ENCODE data around the gene PRKAG1.

PRKAG1 gene

DNA sequence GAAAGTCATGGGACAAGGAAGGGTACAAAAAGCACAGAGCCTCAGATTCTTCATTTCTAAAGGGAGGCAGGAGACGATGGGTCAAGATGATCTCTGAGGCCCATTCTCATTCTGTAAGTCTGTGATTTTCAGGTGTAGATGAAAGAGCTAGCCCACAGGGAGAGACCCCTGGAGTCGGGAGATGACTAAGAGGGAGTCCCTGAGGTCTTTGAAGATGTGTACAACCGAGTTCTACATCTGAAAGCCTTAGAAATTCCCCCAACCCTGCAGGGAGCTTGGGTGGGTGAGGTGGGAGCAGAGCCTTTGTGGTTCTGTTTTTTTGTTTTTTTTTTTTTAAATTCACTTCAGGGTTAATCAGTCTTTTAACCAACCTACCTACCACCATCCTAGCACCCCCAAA lies 50.1 kb downstream of the PRKAG1 start:
- Mint-ChIP-seq H3K9me3 (no peaks in the 10 kb centered on the region), H3K4me1 (peaks cover 24% of the 10 kb centered on the region), H3K27me3 (peaks cover 32% of the 10 kb centered on the region), H3K27ac (ENCODE audit: low read depth) (no peak overlapping the region), H3K36me3 (ENCODE audit: insufficient read depth) (no peaks in the 10 kb centered on the region), H3K4me3 (no peak overlapping the region)
- ATAC-seq (replicated peaks; ENCODE audit: extremely low read depth, poor library complexity, severe bottlenecking) (no peak), DNase-seq (ENCODE audit: low spot score in 2 of 2) (no peak)

DNA sequence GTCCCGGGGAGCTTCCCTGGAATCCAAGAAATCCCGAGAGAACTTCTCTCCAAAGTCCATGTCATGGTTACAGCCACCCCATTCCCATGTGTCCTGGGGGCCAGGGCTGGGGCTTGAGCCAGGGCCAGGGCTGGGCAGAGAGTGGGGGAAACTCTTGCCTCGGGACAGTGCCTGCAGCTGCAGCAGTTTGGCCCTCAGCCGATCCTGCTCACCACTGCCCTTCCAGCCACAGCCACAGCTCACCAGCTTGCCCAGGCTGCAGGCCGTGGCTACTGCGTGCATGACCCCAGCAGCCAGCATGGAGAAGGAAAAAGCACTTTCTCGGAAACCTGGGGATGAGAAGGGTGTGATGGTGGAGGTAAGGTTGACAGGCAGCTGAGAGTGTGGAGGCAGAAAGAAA lies 50.6 kb downstream of the PRKAG1 start:
- Mint-ChIP-seq H3K4me1 (peaks cover 24% of the 10 kb centered on the region), H3K27ac (ENCODE audit: low read depth) (no peak overlapping the region)
- no peak for ATAC-seq (replicated peaks; ENCODE audit: extremely low read depth, poor library complexity, severe bottlenecking)

DNA sequence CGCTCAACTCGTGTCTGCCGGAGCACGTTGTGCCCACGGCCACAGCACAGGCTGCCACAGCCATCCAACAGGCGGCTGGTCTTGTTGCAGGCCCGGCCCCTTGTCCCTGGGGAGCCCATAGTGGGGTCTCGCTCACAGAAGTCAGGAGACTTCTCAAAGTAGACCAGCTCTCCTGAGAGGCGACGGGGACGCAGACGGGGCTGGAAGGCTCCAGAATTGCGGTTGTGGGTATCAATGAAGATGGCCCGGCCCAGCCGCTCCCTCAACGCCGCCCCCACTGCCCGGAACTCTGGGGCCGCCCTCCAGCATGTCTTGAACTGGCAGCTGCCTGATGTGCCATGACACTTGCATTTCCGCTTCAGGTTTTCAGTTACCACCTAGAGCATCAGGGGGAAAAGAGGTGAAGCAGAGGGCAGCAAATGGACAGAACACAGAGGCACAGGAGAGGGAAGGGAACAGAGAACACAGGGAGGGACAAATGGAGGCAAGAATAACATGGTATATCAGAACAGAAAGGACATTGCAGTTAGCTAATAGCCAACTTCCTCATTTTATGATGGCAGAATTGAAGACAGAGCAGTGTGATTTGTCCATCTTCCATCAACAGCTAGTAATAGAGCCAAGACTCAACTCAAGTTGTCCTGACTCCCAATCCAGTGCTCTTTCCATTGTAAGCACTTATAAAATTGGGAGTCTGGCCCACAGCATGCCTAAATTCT lies 52.2 kb downstream of the PRKAG1 start:
- Mint-ChIP-seq H3K27me3 (peaks cover 11% of the 10 kb centered on the region), H3K4me1 (peaks cover 17% of the 10 kb centered on the region), H3K36me3 (ENCODE audit: insufficient read depth) (no peaks in the 10 kb centered on the region), H3K9me3 (no peaks in the 10 kb centered on the region), H3K27ac (ENCODE audit: low read depth) (no peak overlapping the region), H3K4me3 (no peak overlapping the region)
- ATAC-seq (replicated peaks; ENCODE audit: extremely low read depth, poor library complexity, severe bottlenecking) (no peak), DNase-seq (ENCODE audit: low spot score in 2 of 2) (no peak)

More for the DNA sequence above, 50.6 kb downstream of the PRKAG1 start:
- no peaks in the 10 kb centered on the region for H3K36me3 Mint-ChIP-seq (ENCODE audit: insufficient read depth)
- peaks cover 28% of the 10 kb centered on the region for H3K27me3 Mint-ChIP-seq
- H3K9me3 Mint-ChIP-seq = no peaks in the 10 kb centered on the region
- no peak for DNase-seq (ENCODE audit: low spot score in 2 of 2)
- H3K4me3 Mint-ChIP-seq = no peak overlapping the region

DNA sequence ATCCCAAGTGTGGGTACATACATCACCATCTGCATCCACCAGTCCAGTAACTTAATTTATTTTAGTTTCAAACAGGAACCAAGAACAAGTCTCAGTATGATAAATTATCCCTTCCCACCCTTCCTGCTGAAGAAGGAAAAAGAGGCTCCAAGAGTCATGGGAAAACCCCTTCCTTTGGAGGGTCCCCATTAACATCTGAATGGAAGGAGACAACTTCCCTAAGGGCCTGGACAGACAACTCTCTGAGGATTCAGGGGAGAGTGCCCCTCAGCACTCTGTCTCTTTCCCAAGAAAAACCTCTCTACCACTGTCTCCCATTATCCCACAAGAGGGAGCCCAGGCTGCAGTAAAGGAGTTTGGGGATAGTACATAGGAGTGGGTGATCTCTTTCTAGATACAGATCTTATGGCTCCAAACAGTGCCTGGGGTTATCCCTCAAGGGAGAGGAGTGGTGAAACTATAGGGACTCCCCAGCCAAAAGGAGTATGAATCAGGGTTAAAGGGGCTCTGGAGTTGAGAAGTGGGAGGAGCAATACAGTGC lies 53.2 kb downstream of the PRKAG1 start:
- peaks cover 7% of the 10 kb centered on the region for H3K4me1 Mint-ChIP-seq
- ATAC-seq (replicated peaks; ENCODE audit: extremely low read depth, poor library complexity, severe bottlenecking) (no peak), DNase-seq (ENCODE audit: low spot score in 2 of 2) (no peak)
- no peaks in the 10 kb centered on the region for H3K9me3 Mint-ChIP-seq
- no peak overlapping the region for H3K4me3 Mint-ChIP-seq
- H3K36me3 Mint-ChIP-seq (ENCODE audit: insufficient read depth) = no peaks in the 10 kb centered on the region
- H3K27me3 Mint-ChIP-seq = peaks cover 1% of the 10 kb centered on the region
- no peak overlapping the region for H3K27ac Mint-ChIP-seq (ENCODE audit: low read depth)

DNA sequence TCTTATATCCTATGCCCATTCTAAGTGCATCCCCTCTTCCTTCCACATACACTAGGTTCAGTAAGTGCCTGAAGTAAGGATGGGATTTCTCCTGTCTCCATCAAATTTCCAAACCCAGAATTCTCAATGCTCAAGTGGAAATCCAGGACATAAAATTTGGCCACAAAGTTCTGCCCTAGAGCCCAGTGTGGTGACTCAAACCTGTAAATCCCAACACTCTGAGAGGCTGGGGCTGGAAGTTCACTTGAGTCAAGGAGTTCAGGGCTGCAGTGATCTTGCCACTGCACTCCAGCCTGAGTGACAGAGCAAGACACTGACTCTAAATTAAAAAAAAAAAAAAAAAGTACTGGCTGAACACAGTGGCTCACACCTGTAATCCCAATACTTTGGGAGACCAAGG lies 56.8 kb downstream of the PRKAG1 start:
- peaks cover 13% of the 10 kb centered on the region for H3K27me3 Mint-ChIP-seq
- peaks cover 13% of the 10 kb centered on the region for H3K4me1 Mint-ChIP-seq
- peaks cover 11% of the 10 kb centered on the region for H3K36me3 Mint-ChIP-seq (ENCODE audit: insufficient read depth)
- no peaks in the 10 kb centered on the region for H3K9me3 Mint-ChIP-seq
- no peak overlapping the region for H3K4me3 Mint-ChIP-seq
- H3K27ac Mint-ChIP-seq (ENCODE audit: low read depth) = no peak overlapping the region
- DNase-seq (ENCODE audit: low spot score in 2 of 2) = no peak
- no peak for ATAC-seq (replicated peaks; ENCODE audit: extremely low read depth, poor library complexity, severe bottlenecking)

DNA sequence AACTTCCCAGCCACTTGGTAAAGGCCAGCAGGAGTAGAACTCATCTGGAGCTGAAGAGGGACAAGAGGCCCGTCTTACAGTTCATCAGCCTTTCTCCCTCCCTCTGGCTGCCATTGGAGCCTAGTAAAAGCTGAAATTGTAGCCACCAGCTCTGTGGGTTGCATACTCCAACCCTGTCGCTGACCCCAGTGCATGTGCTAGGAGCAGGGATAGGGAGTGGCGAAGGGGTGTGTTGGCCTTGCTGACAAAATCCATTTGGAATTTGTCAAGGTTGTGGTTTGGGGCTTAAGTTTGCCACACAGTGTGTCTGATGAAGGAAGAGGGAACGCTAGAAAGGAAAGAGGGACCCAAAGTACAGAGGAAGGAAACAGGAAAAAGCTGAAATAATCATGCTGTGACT lies 57.2 kb downstream of the PRKAG1 start:
- Mint-ChIP-seq H3K27ac (ENCODE audit: low read depth) (no peak overlapping the region), H3K27me3 (peaks cover 13% of the 10 kb centered on the region), H3K9me3 (no peaks in the 10 kb centered on the region), H3K36me3 (ENCODE audit: insufficient read depth) (peaks cover 14% of the 10 kb centered on the region), H3K4me3 (peak overlapping the region; percentile 25), H3K4me1 (peaks cover 18% of the 10 kb centered on the region)
- DNase-seq (ENCODE audit: low spot score in 2 of 2) (no peak), ATAC-seq (replicated peaks; ENCODE audit: extremely low read depth, poor library complexity, severe bottlenecking) (no peak)

DNA sequence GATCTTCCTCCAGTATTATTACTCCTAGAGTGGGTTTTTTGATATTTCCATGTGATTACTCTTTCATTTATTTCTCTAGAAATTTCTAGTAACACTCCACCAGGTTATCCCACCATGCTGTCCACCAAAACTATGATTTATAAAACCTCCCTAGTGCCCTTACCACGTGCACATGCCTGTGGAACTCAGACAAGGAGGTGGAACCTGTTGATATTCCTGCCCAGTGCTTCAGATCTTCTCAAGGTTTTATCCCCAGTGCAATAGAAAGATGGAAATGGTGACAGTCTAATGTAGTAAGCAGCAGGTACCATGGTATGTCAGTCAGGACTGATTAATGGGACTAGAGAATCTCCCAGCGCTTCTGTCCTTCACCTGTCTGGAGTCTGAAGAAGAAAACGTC lies 57.7 kb downstream of the PRKAG1 start:
- H3K9me3 Mint-ChIP-seq = no peaks in the 10 kb centered on the region
- DNase-seq (ENCODE audit: low spot score in 2 of 2) (no peak), ATAC-seq (replicated peaks; ENCODE audit: extremely low read depth, poor library complexity, severe bottlenecking) (no peak)
- H3K4me3 Mint-ChIP-seq = no peak overlapping the region
- H3K27ac Mint-ChIP-seq (ENCODE audit: low read depth) = no peak overlapping the region
- peaks cover 22% of the 10 kb centered on the region for H3K4me1 Mint-ChIP-seq
- peaks cover 13% of the 10 kb centered on the region for H3K27me3 Mint-ChIP-seq
- H3K36me3 Mint-ChIP-seq (ENCODE audit: insufficient read depth) = peaks cover 15% of the 10 kb centered on the region

DNA sequence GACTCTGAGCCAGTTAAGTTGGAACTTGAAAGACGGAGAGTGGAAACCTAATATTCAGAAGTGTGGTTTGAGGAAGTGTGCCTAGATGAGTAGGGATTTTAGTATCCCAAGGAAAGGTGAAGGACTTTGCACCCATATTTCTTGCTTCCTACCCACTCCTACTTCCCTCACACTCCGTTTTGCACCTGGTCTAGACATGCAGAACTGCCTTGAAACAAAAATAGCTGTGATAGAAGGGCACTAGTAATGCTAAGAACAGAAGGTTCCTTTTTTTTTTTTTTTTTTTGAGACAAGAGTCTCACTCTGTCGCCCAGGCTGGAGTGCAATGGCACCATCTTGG lies 60.6 kb downstream of the PRKAG1 start:
- Mint-ChIP-seq H3K27ac (ENCODE audit: low read depth) (no peak overlapping the region), H3K4me1 (peaks cover 47% of the 10 kb centered on the region), H3K27me3 (peaks cover 13% of the 10 kb centered on the region), H3K4me3 (peak overlapping the region; percentile 89), H3K36me3 (ENCODE audit: insufficient read depth) (peaks cover 16% of the 10 kb centered on the region), H3K9me3 (no peaks in the 10 kb centered on the region)
- no peak for DNase-seq (ENCODE audit: low spot score in 2 of 2)
- ATAC-seq (replicated peaks; ENCODE audit: extremely low read depth, poor library complexity, severe bottlenecking) = no peak

DNA sequence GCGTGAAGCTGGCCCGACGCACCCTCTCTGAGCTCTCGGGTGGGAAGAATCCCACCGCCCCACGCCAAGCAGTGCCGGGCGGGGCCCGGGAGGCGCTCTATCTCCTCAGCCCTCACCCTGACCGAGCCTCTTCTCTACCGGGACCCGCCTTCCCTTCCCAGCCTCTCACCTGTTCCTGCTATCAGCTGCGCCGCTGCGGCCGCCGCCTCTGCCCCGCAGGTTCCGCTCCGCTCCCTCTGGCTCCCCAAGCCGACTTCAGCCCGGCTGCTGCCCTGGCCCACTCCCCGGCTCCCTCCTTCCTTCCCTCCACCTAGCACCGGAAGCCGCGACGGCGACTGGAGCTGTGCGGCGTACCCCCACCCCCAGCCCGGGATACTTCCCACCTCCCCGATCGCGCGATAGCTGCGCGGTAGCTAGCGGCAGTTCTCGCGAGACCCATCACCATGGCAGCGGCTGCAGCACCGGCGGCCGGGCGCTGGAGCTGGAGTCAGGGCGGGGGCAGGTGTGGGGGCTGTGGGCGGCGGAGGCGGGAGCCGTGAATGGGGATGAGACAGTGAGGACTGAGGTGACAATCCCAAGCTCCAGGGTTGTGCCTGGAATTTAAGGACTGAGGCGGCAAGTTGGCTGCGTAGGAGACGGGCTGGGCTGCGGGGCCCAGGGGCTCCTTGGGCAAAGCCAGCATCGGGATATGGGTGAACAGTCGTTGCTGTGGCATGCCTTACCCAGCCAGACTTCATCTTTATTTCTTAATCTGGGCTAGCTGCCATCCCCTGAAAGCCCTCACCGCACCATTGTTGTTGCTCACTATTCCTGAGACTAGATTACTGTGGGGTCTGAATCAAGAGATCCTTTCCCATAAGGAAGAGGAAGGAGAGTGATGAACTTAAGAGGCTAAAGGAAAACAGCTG lies 61.2 kb downstream of the PRKAG1 start, which contains the start of gene ARF3:
TSS of gene ARF3 (minus strand) at position 347 of the 908 bp plus-strand sequence. CDS start 16,392 bp downstream, outside the sequence.
- Mint-ChIP-seq H3K4me1 (peaks cover 53% of the 10 kb centered on the region), H3K27ac (ENCODE audit: low read depth) (peak within 1 kb of the TSS; percentile 89), H3K27me3 (peaks cover 13% of the 10 kb centered on the region), H3K4me3 (peak within 1 kb of the TSS; percentile 89), H3K36me3 (ENCODE audit: insufficient read depth) (peaks cover 19% of the 10 kb centered on the region), H3K9me3 (no peaks in the 10 kb centered on the region)
- ATAC-seq (replicated peaks; ENCODE audit: extremely low read depth, poor library complexity, severe bottlenecking) (peak; percentile 95), DNase-seq (ENCODE audit: low spot score in 2 of 2) (peak; percentile 80 to 85)

DNA sequence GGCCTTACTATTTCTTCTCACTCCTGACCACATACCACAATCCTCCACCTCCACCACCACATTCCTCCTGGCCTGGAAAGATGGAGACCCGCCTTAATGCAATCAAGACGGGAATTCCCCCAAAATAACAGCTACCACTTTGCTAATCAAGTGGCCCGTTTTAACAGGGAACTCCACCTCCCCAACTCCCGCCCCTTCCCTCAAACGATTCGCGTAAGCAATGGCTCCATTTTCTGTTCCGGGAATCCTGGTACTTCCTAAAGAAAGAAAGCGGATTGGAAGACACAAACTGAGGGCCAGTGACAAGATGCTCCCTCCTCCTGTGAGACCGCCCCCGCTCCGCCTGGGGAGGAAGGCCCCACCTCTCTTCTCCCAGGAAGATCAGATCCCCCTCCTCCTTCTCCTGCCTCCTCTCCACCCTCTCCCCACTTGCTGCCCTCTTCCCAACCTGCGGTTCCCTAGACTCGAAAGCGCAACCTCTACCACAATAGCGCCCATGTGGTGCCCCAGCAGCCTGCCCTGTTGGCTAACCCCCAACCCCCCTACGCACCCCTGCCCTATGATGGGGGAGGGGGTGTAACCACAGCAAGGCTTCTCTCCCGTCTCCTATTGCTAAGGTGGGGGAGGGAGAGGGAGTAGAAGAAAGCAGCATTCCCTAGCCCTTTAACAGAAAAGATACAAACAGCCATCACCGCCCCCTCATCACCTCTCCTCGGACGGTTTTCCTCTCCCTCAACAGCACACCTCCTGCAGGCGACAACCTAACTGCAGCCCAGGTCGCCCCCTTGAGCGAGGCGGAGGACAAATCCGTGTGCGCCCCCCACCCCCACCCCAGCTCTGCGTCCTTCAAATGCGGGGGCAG lies 62.1 kb downstream of the PRKAG1 start:
- H3K36me3 Mint-ChIP-seq (ENCODE audit: insufficient read depth) = peaks cover 19% of the 10 kb centered on the region
- DNase-seq (ENCODE audit: low spot score in 2 of 2) = no peak
- peak overlapping the region; percentile 89 for H3K27ac Mint-ChIP-seq (ENCODE audit: low read depth)
- peaks cover 13% of the 10 kb centered on the region for H3K27me3 Mint-ChIP-seq
- no peaks in the 10 kb centered on the region for H3K9me3 Mint-ChIP-seq
- peak; percentile 41 for ATAC-seq (replicated peaks; ENCODE audit: extremely low read depth, poor library complexity, severe bottlenecking)
- peak overlapping the region; percentile 89 for H3K4me3 Mint-ChIP-seq
- H3K4me1 Mint-ChIP-seq = peaks cover 60% of the 10 kb centered on the region

DNA sequence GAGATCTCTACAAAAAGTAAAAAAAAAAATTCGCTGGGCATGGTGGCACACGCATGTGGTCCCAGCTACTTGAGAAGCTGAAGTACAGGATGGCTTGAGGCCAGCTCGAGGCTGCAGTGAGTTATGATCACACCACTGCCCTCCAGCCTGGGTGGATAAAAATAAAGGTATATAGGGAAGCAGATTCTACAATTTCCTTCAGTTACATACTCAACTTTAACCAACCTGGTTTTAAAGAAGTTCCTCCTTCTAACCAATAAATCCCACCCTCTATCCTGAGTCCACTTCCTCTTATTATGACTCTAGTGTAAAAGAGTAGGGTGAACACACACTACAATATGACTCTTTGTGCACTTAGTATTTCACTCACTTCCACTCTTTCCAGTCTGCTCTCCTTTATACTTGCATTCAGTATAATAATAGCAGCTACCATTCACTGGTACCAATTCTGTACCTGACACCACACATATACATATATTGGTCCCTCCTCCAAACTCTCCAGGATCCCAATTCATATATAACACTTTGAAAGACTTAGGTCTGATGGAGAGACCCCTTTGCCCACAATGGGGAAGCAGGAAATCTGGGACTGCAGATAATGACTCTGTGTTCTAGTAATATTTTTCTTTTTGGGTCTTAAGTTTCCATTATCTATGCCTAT lies 63.6 kb downstream of the PRKAG1 start:
- H3K4me3 Mint-ChIP-seq = peak overlapping the region; percentile 89
- peaks cover 65% of the 10 kb centered on the region for H3K4me1 Mint-ChIP-seq

DNA sequence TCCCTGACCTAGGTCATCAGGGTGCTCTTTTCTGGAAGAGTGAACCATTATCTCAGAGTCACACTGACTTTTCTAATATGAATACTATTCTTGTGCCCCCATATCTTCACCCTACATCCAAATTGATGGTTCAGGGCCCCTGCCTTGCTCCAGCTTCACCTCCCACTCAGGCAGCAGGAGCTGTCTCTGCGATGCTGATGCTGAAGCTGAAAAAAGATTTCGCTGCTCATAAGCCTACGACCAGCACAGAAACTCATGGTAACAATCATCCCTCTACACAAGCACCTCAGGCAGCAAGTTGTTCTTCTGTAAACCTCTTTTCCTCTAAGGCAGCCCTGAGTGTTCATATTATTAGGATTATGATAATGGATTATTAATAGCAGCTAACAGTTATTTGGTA lies 64.5 kb downstream of the PRKAG1 start:
- H3K4me3 Mint-ChIP-seq = no peak overlapping the region
- H3K9me3 Mint-ChIP-seq = no peaks in the 10 kb centered on the region
- H3K27me3 Mint-ChIP-seq = peaks cover 6% of the 10 kb centered on the region
- no peak for ATAC-seq (replicated peaks; ENCODE audit: extremely low read depth, poor library complexity, severe bottlenecking)
- no peak overlapping the region for H3K27ac Mint-ChIP-seq (ENCODE audit: low read depth)
- H3K36me3 Mint-ChIP-seq (ENCODE audit: insufficient read depth) = peaks cover 19% of the 10 kb centered on the region
- DNase-seq (ENCODE audit: low spot score in 2 of 2) = no peak
- H3K4me1 Mint-ChIP-seq = peaks cover 65% of the 10 kb centered on the region

More for the DNA sequence above, 63.6 kb downstream of the PRKAG1 start:
- peak overlapping the region; percentile 89 for H3K27ac Mint-ChIP-seq (ENCODE audit: low read depth)
- peaks cover 13% of the 10 kb centered on the region for H3K27me3 Mint-ChIP-seq
- DNase-seq (ENCODE audit: low spot score in 2 of 2) = no peak
- H3K36me3 Mint-ChIP-seq (ENCODE audit: insufficient read depth) = peaks cover 19% of the 10 kb centered on the region
- no peak for ATAC-seq (replicated peaks; ENCODE audit: extremely low read depth, poor library complexity, severe bottlenecking)
- no peaks in the 10 kb centered on the region for H3K9me3 Mint-ChIP-seq

Data from central memory CD8-positive, alpha-beta T cell (primary cell).